Brain microvascular endothelial cell (primary cell): ENCODE data around the gene TNS1.

Experiments
- DNase-seq: peaks from one replicate; pipeline ENCODE4 v3.0.0-alpha.2; 2020
- H3K27ac ChIP-seq: fragments of 250-450 bp; sonication (Bioruptor Pico); 2 replicates; pipeline ENCODE4 v1.5.1; 2020; ENCODE audit warnings: mild to moderate bottlenecking, moderate library complexity
- H3K27me3 ChIP-seq: fragments of 250-450 bp; sonication (Bioruptor Pico); replicated peaks from 2 replicates; pipeline ENCODE4 v1.5.1; 2020; ENCODE audit warnings: mild to moderate bottlenecking
- H3K36me3 ChIP-seq: fragments of 250-450 bp; sonication (Bioruptor Pico); replicated peaks from 2 replicates; pipeline ENCODE4 v1.5.1; 2020; ENCODE audit warnings: mild to moderate bottlenecking
- H3K4me3 ChIP-seq: 2 replicates; pipeline ENCODE4 v1.5.1; 2011; ENCODE audit warnings: low read depth, mild to moderate bottlenecking, control low read depth, low read length, moderate library complexity
- CTCF ChIP-seq: IDR thresholded peaks from 2 replicates; pipeline ENCODE4 v1.5.1; 2011; ENCODE audit warnings: low read depth, mild to moderate bottlenecking, moderate library complexity, low read length, control low read depth, inconsistent platforms; ENCODE audit errors: missing control alignments
- in situ Hi-C: cut with HindIII; loops from 2 replicates; pipeline ENCODE4 v1.10.0; 2017; ENCODE audit warnings: low sequenced_read_pairs, low pct_ligation_motif_present

TNS1 gene

GRCh38 chr2:217866457-217866856, 136.3 kb downstream of the TNS1 start:
- in situ Hi-C loops: no loop called here
- no peak overlapping the region for H3K27ac ChIP-seq
- no peak for DNase-seq
- no peak for TF ChIP-seq CTCF
- H3K36me3 ChIP-seq: peaks cover 13% of the 10 kb centered on the region
- no peaks in the 10 kb centered on the region for H3K27me3 ChIP-seq
- no peak overlapping the region for H3K4me3 ChIP-seq

GRCh38 chr2:217864963-217865772, 137.6 kb downstream of the TNS1 start:
- DNase-seq: no peak
- Histone ChIP-seq H3K27me3 (no peaks in the 10 kb centered on the region), H3K27ac (no peak overlapping the region), H3K4me3 (no peak overlapping the region), H3K36me3 (peaks cover 13% of the 10 kb centered on the region)
- in situ Hi-C loops: no loop called here
- TF ChIP-seq CTCF: no peak

GRCh38 chr2:217863883-217864282, 138.9 kb downstream of the TNS1 start:
- Histone ChIP-seq H3K27ac (no peak overlapping the region), H3K4me3 (no peak overlapping the region), H3K27me3 (no peaks in the 10 kb centered on the region), H3K36me3 (peaks cover 15% of the 10 kb centered on the region)
- no peak for DNase-seq
- in situ Hi-C loops: no loop called here
- TF ChIP-seq CTCF: no peak

- no peak for DNase-seq
- Histone ChIP-seq H3K27me3 (no peaks in the 10 kb centered on the region), H3K4me3 (no peak overlapping the region), H3K36me3 (peaks cover 12% of the 10 kb centered on the region), H3K27ac (no peak overlapping the region)
- no peak for TF ChIP-seq CTCF
- in situ Hi-C loops: no loop called here
These were observed 141.4 kb downstream of the TNS1 start for GRCh38 chr2:217861334-217861877.

GRCh38 chr2:217859926-217860325, 142.9 kb downstream of the TNS1 start:
- no peak for TF ChIP-seq CTCF
- H3K27ac ChIP-seq: no peak overlapping the region
- in situ Hi-C loops: no loop called here
- H3K27me3 ChIP-seq: no peaks in the 10 kb centered on the region
- no peak overlapping the region for H3K4me3 ChIP-seq
- DNase-seq: no peak
- peaks cover 6% of the 10 kb centered on the region for H3K36me3 ChIP-seq
